NCI-H510A treated with DMSO at 0.1 percent for 48 hours (cell line): Measurements from ENCODE around the gene ATP7B.

Experiments used
- DNase-seq: peaks from one replicate; lab custom pipeline; 2025; lab: John Stamatoyannopoulos, UW

ATP7B gene

GRCh38 chr13:51978796-51979556 is 32.3 kb downstream of the ATP7B start:
- no peak for DNase-seq

- no peak for DNase-seq
These were observed 33.6 kb downstream of the ATP7B start for GRCh38 chr13:51977625-51978024.

- no peak for DNase-seq
These were observed 34.4 kb downstream of the ATP7B start for GRCh38 chr13:51976890-51977289.

- no peak for DNase-seq
These were observed 34.8 kb downstream of the ATP7B start for GRCh38 chr13:51976423-51976822.

- DNase-seq = no peak
These were observed 36.8 kb downstream of the ATP7B start for GRCh38 chr13:51974482-51974881.

- peak; percentile 28 for DNase-seq
These were observed 39.5 kb downstream of the ATP7B start for GRCh38 chr13:51971520-51972426.

- no peak for DNase-seq
These were observed 40.9 kb downstream of the ATP7B start for GRCh38 chr13:51970349-51970748.

GRCh38 chr13:51967482-51968446 is 43.5 kb downstream of the ATP7B start:
- no peak for DNase-seq

- DNase-seq = no peak
These were observed 45.1 kb downstream of the ATP7B start for GRCh38 chr13:51966186-51966585.

- DNase-seq = no peak
These were observed 49.5 kb downstream of the ATP7B start for GRCh38 chr13:51961493-51962403.

- DNase-seq = no peak
These were observed 50.5 kb downstream of the ATP7B start for GRCh38 chr13:51960766-51961165.

GRCh38 chr13:51959773-51960172 is 51.5 kb downstream of the ATP7B start:
- no peak for DNase-seq

GRCh38 chr13:51958217-51958547 is 53.1 kb downstream of the ATP7B start:
- peak; percentile 7 for DNase-seq

- DNase-seq = no peak
These were observed 53.7 kb downstream of the ATP7B start for GRCh38 chr13:51957377-51958216.

GRCh38 chr13:51956717-51957116 is 54.5 kb downstream of the ATP7B start:
- no peak for DNase-seq

GRCh38 chr13:51955816-51956603 is 55.2 kb downstream of the ATP7B start:
- DNase-seq = no peak

- DNase-seq = no peak
These were observed 55.9 kb downstream of the ATP7B start for GRCh38 chr13:51955281-51955771.

GRCh38 chr13:51953347-51954195 is 57.7 kb downstream of the ATP7B start:
- DNase-seq = no peak
